Hepatocyte (in vitro differentiated cells): ENCODE results near the gene UBTF. TPM values are rescaled to one million over a fixed set of nuclear protein-coding genes. Genes with fewer than 3 reads are reported as not detected.

Experiments used
- DNase-seq: peaks from one replicate; pipeline ENCODE4 v3.0.0-alpha.2; 2016; ENCODE audit warnings: low spot score
- H2AFZ ChIP-seq: fragments of 200-600 bp; sonication (generic); 2 replicates; pipeline ENCODE4 v1.6.0; 2016; ENCODE audit warnings: antibody characterized with exemption, mild to moderate bottlenecking
- H3K27ac ChIP-seq: fragments of 200-600 bp; sonication (generic); 2 replicates; pipeline ENCODE4 v1.5.1; 2016; ENCODE audit warnings: mild to moderate bottlenecking
- H3K27me3 ChIP-seq: fragments of 200-600 bp; sonication (generic); 2 replicates; pipeline ENCODE4 v1.6.1; 2016
- H3K36me3 ChIP-seq: fragments of 200-600 bp; sonication (generic); replicated peaks from 2 replicates; pipeline ENCODE4 v1.5.1; 2016; ENCODE audit warnings: low read depth; ENCODE audit not compliant: insufficient read depth
- H3K4me1 ChIP-seq: fragments of 200-600 bp; sonication (generic); 2 replicates; pipeline ENCODE4 v1.5.1; 2016; ENCODE audit warnings: mild to moderate bottlenecking, moderate library complexity; ENCODE audit not compliant: insufficient read depth
- H3K4me2 ChIP-seq: fragments of 200-600 bp; sonication (generic); 2 replicates; pipeline ENCODE4 v1.6.0; 2016
- H3K4me3 ChIP-seq: fragments of 200-600 bp; sonication (generic); 2 replicates; pipeline ENCODE4 v1.5.1; 2016; ENCODE audit warnings: mild to moderate bottlenecking
- H3K79me2 ChIP-seq: fragments of 200-600 bp; sonication (generic); 2 replicates; pipeline ENCODE4 v1.6.0; 2017; ENCODE audit warnings: mild to moderate bottlenecking
- H3K9me2 ChIP-seq: fragments of 200-600 bp; sonication (generic); replicated peaks from 2 replicates; pipeline ENCODE4 v1.6.0; 2017; ENCODE audit warnings: mild to moderate bottlenecking; ENCODE audit not compliant: insufficient read depth
- H3K9me3 ChIP-seq: fragments of 200-600 bp; sonication (generic); 2 replicates; pipeline ENCODE4 v1.5.1; 2016; ENCODE audit warnings: low read depth, mild to moderate bottlenecking
- H4K20me1 ChIP-seq: fragments of 200-600 bp; sonication (generic); 2 replicates; pipeline ENCODE4 v1.6.0; 2016; ENCODE audit warnings: mild to moderate bottlenecking; ENCODE audit not compliant: insufficient read depth, poor library complexity, severe bottlenecking
- EZH2 ChIP-seq: fragments of 200-600 bp; sonication (generic); IDR thresholded peaks from 2 replicates; pipeline ENCODE4 v1.6.1; 2016; ENCODE audit warnings: antibody characterized with exemption, mild to moderate bottlenecking, borderline replicate concordance
- EZH2phosphoT487 ChIP-seq: fragments of 200-600 bp; sonication (generic); IDR thresholded peaks from one replicate; pipeline ENCODE4 v1.6.1; 2018; ENCODE audit warnings: antibody characterized with exemption, mild to moderate bottlenecking, low read depth, moderate library complexity; ENCODE audit not compliant: unreplicated experiment, severe bottlenecking
- WGBS: methylation state at CpG from one replicate; pipeline ENCODE4 v1.1.6; 2016; ENCODE audit warnings: low lambda C conversion rate; ENCODE audit errors: missing lambda C conversion rate; 5-methylcytosine and 5-hydroxymethylcytosine counted together
- polyA plus RNA-seq: library from polyadenylated mRNA; unstranded; fragments of >200 nt; fragmentation: Nextera tagmentation; extraction: Ambion mirVana; gene quantifications from 2 replicates; pipeline ENCODE4 v1.2.1, GENCODE V29; 2016
- total RNA-seq: library from RNA; depleted of rRNA; stranded (reverse); fragments of >200 nt; gene quantifications from 2 replicates; pipeline ENCODE4 v1.2.3, GENCODE V29; 2014
- TF ChIP-seq, protein P1 (sequence below): fragments of 200-600 bp; sonication (generic); IDR thresholded peaks from 2 replicates; pipeline ENCODE4 v1.5.1; 2016; ENCODE audit warnings: antibody characterized with exemption, mild to moderate bottlenecking; ENCODE audit not compliant: poor library complexity

The UBTF gene, protein sequence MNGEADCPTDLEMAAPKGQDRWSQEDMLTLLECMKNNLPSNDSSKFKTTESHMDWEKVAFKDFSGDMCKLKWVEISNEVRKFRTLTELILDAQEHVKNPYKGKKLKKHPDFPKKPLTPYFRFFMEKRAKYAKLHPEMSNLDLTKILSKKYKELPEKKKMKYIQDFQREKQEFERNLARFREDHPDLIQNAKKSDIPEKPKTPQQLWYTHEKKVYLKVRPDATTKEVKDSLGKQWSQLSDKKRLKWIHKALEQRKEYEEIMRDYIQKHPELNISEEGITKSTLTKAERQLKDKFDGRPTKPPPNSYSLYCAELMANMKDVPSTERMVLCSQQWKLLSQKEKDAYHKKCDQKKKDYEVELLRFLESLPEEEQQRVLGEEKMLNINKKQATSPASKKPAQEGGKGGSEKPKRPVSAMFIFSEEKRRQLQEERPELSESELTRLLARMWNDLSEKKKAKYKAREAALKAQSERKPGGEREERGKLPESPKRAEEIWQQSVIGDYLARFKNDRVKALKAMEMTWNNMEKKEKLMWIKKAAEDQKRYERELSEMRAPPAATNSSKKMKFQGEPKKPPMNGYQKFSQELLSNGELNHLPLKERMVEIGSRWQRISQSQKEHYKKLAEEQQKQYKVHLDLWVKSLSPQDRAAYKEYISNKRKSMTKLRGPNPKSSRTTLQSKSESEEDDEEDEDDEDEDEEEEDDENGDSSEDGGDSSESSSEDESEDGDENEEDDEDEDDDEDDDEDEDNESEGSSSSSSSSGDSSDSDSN
- total RNA-seq (35.0 and 38.9 TPM in 2 replicates), polyA plus RNA-seq (37.2 and 41.1 TPM in 2 replicates)

DNA sequence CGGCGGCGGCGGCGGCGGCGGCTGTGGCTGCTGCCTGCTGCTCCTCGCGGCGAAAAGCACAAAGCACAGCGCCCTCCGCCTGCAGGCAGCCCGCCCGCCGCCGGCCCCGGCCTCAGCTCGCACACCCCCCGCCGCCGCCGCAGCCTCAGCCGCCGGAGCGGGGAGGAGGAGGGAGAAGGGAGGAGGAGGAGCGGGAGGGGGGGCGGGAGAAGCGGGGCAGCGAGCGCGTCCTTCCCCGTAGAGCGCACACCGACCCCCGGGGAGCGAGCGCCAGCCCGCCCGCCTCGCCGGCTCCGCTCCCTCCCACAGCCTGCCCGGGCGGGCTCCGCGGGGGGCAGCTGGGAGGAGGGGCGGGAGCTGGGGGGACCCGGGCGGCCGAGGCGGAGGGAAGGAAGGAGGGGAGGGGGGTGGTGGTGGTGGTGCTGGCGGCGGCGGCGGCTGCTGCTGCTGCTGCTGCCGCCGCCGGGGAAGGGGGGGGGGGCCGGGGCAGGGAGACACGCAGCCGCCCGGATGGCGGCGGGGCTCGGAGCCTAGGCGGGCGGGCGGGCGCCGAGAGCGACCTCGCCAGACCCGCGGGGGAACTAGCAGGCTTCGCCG is at the start of gene UBTF:
Gene UBTF (minus strand): TSS at position 60 of the 597 bp plus-strand sequence. CDS start 1,446 bp downstream, outside the sequence.
- H4K20me1 ChIP-seq: peaks cover 20% of the 10 kb centered on the region
- no peaks in the 10 kb centered on the region for H3K9me2 ChIP-seq
- H2AFZ ChIP-seq: peak within 1 kb of the TSS; percentile 60
- H3K36me3 ChIP-seq: peaks cover 3% of the 10 kb centered on the region
- peak within 1 kb of the TSS; percentile 100 for H3K27ac ChIP-seq
- DNase-seq: peak; percentile 88
- no peaks in the 10 kb centered on the region for H3K27me3 ChIP-seq
- WGBS: no CpG with 5 or more reads among the region's 76 CpGs
- H3K4me3 ChIP-seq: peak within 1 kb of the TSS; percentile 97
- H3K4me2 ChIP-seq: peak within 1 kb of the TSS; percentile 97
- H3K4me1 ChIP-seq: peaks cover 22% of the 10 kb centered on the region
- H3K9me3 ChIP-seq: no peaks in the 10 kb centered on the region
- peaks cover 46% of the 10 kb centered on the region for H3K79me2 ChIP-seq
- TF ChIP-seq EZH2phosphoT487 (no peak), EZH2 (no peak)
- TF ChIP-seq, protein P1, sequence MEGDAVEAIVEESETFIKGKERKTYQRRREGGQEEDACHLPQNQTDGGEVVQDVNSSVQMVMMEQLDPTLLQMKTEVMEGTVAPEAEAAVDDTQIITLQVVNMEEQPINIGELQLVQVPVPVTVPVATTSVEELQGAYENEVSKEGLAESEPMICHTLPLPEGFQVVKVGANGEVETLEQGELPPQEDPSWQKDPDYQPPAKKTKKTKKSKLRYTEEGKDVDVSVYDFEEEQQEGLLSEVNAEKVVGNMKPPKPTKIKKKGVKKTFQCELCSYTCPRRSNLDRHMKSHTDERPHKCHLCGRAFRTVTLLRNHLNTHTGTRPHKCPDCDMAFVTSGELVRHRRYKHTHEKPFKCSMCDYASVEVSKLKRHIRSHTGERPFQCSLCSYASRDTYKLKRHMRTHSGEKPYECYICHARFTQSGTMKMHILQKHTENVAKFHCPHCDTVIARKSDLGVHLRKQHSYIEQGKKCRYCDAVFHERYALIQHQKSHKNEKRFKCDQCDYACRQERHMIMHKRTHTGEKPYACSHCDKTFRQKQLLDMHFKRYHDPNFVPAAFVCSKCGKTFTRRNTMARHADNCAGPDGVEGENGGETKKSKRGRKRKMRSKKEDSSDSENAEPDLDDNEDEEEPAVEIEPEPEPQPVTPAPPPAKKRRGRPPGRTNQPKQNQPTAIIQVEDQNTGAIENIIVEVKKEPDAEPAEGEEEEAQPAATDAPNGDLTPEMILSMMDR: no peak

DNA sequence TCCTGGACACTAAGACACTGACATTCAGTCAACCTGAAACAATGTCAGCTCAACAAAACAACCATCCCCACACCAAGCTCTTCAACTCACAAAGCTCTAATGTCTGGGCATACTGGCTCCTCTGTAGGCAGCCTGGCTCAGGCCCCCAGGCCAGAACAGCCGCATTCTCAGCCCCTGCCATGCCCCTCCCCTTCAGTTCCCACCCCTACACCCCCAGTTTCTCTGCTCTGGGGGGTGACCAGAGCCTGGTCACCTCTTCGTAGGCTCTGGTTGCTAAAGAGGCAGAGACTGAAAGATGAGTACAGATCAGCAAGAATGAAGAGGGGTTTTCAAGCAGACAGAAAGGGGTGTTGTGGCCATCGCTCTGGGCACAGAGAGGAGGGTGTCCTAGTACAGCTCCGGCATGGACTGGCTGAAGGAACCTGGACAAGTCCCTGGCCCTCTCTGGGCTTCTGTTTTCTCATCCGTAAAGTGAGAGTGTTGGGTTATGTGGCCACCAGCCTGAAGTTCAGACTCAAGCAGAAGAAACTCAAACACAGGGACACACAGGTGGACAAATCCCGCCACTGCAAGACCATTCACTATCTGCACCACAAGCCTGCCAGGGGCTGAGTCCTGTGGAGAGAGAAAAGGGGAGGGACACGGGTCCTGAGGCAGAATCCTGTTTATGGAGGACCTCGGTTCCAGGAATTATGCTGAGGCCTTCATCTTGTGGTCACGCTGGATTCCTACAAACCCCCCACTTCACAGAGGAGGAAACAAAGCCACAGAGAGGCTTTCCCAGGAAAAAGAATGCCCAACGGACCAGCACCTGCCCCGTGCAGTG is 49.4 kb upstream of the UBTF start:
- Histone ChIP-seq H3K9me3 (no peaks in the 10 kb centered on the region), H2AFZ (no peak overlapping the region), H3K36me3 (no peaks in the 10 kb centered on the region), H3K4me2 (no peak overlapping the region), H4K20me1 (no peaks in the 10 kb centered on the region), H3K9me2 (no peaks in the 10 kb centered on the region), H3K4me3 (no peak overlapping the region), H3K4me1 (no peaks in the 10 kb centered on the region), H3K27ac (no peak overlapping the region), H3K27me3 (no peaks in the 10 kb centered on the region), H3K79me2 (no peaks in the 10 kb centered on the region)
- TF ChIP-seq, protein P1: no peak
- TF ChIP-seq EZH2: no peak
- no peak for TF ChIP-seq EZH2phosphoT487
- DNase-seq: no peak
- WGBS: 86% methylated on average over 10 of the region's 11 CpGs

DNA sequence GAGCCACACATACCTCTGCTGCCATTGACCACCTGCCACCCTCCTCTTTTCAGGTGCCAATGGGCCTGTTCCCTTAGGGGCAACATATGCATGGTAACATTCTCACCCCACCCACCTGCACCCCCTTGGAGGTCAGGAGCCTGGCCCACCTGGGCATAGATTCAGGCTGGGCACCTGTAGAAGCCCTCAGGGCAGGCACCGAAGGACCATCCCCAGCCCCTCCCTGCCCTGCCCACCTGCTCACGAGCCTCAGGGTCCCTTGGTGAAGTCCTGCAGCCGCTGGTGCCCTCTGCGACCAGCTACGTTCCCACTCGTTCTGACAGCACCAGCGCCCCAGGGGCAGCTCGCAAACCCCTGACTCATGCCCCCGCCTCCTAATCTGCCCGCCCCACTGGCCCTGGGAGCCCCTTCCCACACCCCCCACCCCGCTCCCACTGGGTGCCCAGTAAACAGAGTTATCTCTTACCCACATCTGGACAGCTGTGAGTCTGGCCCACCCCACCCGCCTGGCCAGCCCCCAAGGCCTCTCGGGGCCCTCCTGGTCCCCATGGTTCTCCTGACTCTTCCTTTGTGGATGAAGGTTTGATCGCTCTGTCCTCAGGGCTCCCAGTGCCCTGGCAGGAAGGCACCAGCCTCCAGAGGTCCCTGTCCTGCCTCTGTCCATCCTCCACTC is 48.5 kb upstream of the UBTF start, which contains the start of gene SLC4A1:
Gene SLC4A1 (minus strand): TSS at position 318 of the 673 bp plus-strand sequence. CDS start 5,269 bp downstream, outside the sequence.
- Histone ChIP-seq H3K27me3 (no peaks in the 10 kb centered on the region), H3K4me2 (no peak within 1 kb of the TSS), H3K36me3 (no peaks in the 10 kb centered on the region), H2AFZ (no peak within 1 kb of the TSS), H3K4me1 (no peaks in the 10 kb centered on the region), H3K9me3 (no peaks in the 10 kb centered on the region), H4K20me1 (no peaks in the 10 kb centered on the region), H3K79me2 (no peaks in the 10 kb centered on the region), H3K4me3 (no peak within 1 kb of the TSS), H3K9me2 (no peaks in the 10 kb centered on the region), H3K27ac (no peak within 1 kb of the TSS)
- no peak for DNase-seq
- 72% methylated on average over 5 of the region's 14 CpGs for WGBS
- no peak for TF ChIP-seq EZH2phosphoT487
- TF ChIP-seq, protein P1: no peak
- TF ChIP-seq EZH2: no peak
